ENCODE data around the gene ZNF512. TPM values are rescaled to one million over a fixed set of nuclear protein-coding genes. Genes with fewer than 3 reads are reported as not detected.
A peak's percentile ranks its signal among the peaks of the same experiment; 100 is the strongest.

The ZNF512 gene
- total and polyA plus RNA-seq, 2 donors (not counting 1 experiment from before 2014, with no cell fraction given): 33.3 to 72.3 TPM

DNA sequence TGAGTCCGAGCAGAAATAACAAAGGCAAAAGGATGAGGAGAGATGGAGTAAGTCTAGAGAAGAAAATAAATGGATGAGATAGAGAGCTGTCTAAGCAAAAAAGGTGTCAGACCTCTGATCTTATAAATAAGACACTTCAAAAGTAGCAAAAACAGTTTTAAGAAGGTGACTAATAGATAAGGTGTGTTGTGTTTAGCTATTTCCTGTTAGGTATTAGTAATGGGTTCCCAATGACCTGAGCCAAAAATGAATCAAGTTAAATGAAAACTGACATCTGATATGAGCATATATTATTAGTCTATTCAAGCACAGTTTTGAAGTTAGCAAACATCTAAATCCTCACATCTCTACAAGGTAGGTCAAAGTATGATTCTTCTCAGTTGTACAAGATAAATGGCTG, 69.9 kb downstream of the ZNF512 start:
- Mint-ChIP-seq H3K4me1 (peaks cover 7% of the 10 kb centered on the region), H3K27me3 (no peaks in the 10 kb centered on the region), H3K27ac (no peak overlapping the region), H3K9me3 (ENCODE audit: insufficient read depth) (no peaks in the 10 kb centered on the region), H3K4me3 (no peak overlapping the region)
- intact Hi-C loops (cut with micrococcal nuclease): no loop called here
- Histone ChIP-seq H3K27ac (ENCODE audit: low read length in 2 of 2) (no peak overlapping the region), H4K20me1 (ENCODE audit: control insufficient read depth, insufficient read depth, low read length, poor library complexity, severe bottlenecking) (no peaks in the 10 kb centered on the region), H3K4me1 (ENCODE audit: control insufficient read depth in 2 of 2, insufficient read depth in 2 of 2, low read length in 2 of 2) (peaks cover 0 to 5% of the 10 kb centered on the region in 2 donors), H3K36me3 (replicated peaks in 1 of 2; ENCODE audit: control extremely low read depth in 1 of 2, control insufficient read depth in 1 of 2, extremely low read depth in 1 of 2, insufficient read depth in 2 of 2, low read length in 1 of 2) (peaks cover 5 to 70% of the 10 kb centered on the region in 2 experiments), H3K9ac (ENCODE audit: low read length) (no peak overlapping the region), H3K9me3 (ENCODE audit: control extremely low read depth in 1 of 3, control insufficient read depth in 2 of 3, insufficient read depth in 1 of 3, low read length in 2 of 3) (no peaks in the 10 kb centered on the region), H3K27me3 (replicated peaks in 1 of 4; ENCODE audit: control extremely low read depth in 1 of 4, control insufficient read depth in 3 of 4, insufficient read depth in 4 of 4, low read length in 3 of 4) (no peaks in the 10 kb centered on the region), H2AFZ (ENCODE audit: insufficient read depth, low read depth, low read length, poor library complexity, severe bottlenecking) (no peak overlapping the region), H3K4me3 (ENCODE audit: control extremely low read depth in 1 of 5, extremely low read depth in 1 of 5, insufficient read depth in 1 of 5, low read depth in 2 of 5, low read length in 4 of 5) (no peak overlapping the region), H3K79me2 (ENCODE audit: control insufficient read depth, insufficient read depth, low read length) (no peaks in the 10 kb centered on the region), H3K4me2 (replicated peaks; ENCODE audit: low read depth, low read length, poor library complexity, severe bottlenecking) (no peak overlapping the region)
- TF ChIP-seq, protein P1, sequence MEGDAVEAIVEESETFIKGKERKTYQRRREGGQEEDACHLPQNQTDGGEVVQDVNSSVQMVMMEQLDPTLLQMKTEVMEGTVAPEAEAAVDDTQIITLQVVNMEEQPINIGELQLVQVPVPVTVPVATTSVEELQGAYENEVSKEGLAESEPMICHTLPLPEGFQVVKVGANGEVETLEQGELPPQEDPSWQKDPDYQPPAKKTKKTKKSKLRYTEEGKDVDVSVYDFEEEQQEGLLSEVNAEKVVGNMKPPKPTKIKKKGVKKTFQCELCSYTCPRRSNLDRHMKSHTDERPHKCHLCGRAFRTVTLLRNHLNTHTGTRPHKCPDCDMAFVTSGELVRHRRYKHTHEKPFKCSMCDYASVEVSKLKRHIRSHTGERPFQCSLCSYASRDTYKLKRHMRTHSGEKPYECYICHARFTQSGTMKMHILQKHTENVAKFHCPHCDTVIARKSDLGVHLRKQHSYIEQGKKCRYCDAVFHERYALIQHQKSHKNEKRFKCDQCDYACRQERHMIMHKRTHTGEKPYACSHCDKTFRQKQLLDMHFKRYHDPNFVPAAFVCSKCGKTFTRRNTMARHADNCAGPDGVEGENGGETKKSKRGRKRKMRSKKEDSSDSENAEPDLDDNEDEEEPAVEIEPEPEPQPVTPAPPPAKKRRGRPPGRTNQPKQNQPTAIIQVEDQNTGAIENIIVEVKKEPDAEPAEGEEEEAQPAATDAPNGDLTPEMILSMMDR (IDR thresholded peaks at IDR 0.05): no peak
- no peak for TF ChIP-seq EZH2 (IDR thresholded peaks at IDR 0.05; ENCODE audit: borderline replicate concordance, insufficient read depth, low read depth, low read length, poor library complexity, severe bottlenecking)
- DNase-seq (no peak), ATAC-seq (ENCODE audit: low read depth) (no peak)
- no CpG with 5 or more reads among the region's 1 CpG for WGBS (ENCODE audit: insufficient coverage)
- ChIA-PET CTCF (interaction anchor here (0.8 to 1.7 kb wide), 2 partner anchors 29 to 31 kb away, joined by 3 to 6 read pairs; no protein-coding TSS in a partner anchor), POLR2A (no interaction called here)

DNA sequence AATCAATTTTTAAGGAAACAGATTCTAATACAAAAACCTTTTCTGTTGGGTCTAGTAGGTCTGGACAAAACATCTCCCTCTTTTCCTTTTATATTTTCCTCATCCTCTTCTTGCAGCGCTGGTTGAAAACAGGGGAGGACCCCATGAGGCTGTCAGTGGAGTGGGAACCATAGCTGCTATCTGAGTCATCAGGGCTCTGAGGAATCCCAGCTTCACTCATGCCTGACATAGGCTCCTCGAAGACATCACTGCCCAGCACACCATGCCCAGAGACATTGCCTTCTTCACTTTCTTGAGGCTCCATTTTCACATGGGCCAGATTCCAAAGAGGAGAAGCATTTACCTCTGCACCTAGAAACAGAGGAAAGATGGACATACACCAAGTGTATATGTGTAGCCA, 70.6 kb downstream of the ZNF512 start:
- ChIA-PET POLR2A (no interaction called here), CTCF (interaction anchor here (1.7 kb wide), 1 partner anchor 30 kb away, joined by 6 read pairs; no protein-coding TSS in a partner anchor)
- H3K27ac ChIP-seq (ENCODE audit: low read length in 2 of 2): peak overlapping the region in 1 of 2 donors; percentile 42
- Mint-ChIP-seq H3K4me3 (no peak overlapping the region), H3K27me3 (no peaks in the 10 kb centered on the region), H3K27ac (peak overlapping the region; percentile 37), H3K9me3 (ENCODE audit: insufficient read depth) (no peaks in the 10 kb centered on the region), H3K4me1 (peaks cover 7% of the 10 kb centered on the region)
- no peak overlapping the region for H3K4me2 ChIP-seq (replicated peaks; ENCODE audit: low read depth, low read length, poor library complexity, severe bottlenecking)
- DNase-seq (no peak), ATAC-seq (ENCODE audit: low read depth) (no peak)
- no peak overlapping the region for H2AFZ ChIP-seq (ENCODE audit: insufficient read depth, low read depth, low read length, poor library complexity, severe bottlenecking)
- H3K27me3 ChIP-seq (replicated peaks in 1 of 4; ENCODE audit: control extremely low read depth in 1 of 4, control insufficient read depth in 3 of 4, insufficient read depth in 4 of 4, low read length in 3 of 4): no peaks in the 10 kb centered on the region
- peaks cover 3 to 68% of the 10 kb centered on the region in 2 experiments for H3K36me3 ChIP-seq (replicated peaks in 1 of 2; ENCODE audit: control extremely low read depth in 1 of 2, control insufficient read depth in 1 of 2, extremely low read depth in 1 of 2, insufficient read depth in 2 of 2, low read length in 1 of 2)
- H3K9me3 ChIP-seq (ENCODE audit: control extremely low read depth in 1 of 3, control insufficient read depth in 2 of 3, insufficient read depth in 1 of 3, low read length in 2 of 3): no peaks in the 10 kb centered on the region
- H3K4me1 ChIP-seq (ENCODE audit: control insufficient read depth in 2 of 2, insufficient read depth in 2 of 2, low read length in 2 of 2): peaks cover 0 to 5% of the 10 kb centered on the region in 2 donors
- no peaks in the 10 kb centered on the region for H4K20me1 ChIP-seq (ENCODE audit: control insufficient read depth, insufficient read depth, low read length, poor library complexity, severe bottlenecking)
- no peak for TF ChIP-seq EZH2 (IDR thresholded peaks at IDR 0.05; ENCODE audit: borderline replicate concordance, insufficient read depth, low read depth, low read length, poor library complexity, severe bottlenecking)
- TF ChIP-seq, protein P1 (IDR thresholded peaks at IDR 0.05): no peak
- no peak overlapping the region for H3K4me3 ChIP-seq (ENCODE audit: control extremely low read depth in 1 of 5, extremely low read depth in 1 of 5, insufficient read depth in 1 of 5, low read depth in 2 of 5, low read length in 4 of 5)
- intact Hi-C loops (cut with micrococcal nuclease): no loop called here
- no peak overlapping the region for H3K9ac ChIP-seq (ENCODE audit: low read length)
- WGBS (ENCODE audit: insufficient coverage): 88% methylated on average over 1 of the region's 2 CpGs
- no peaks in the 10 kb centered on the region for H3K79me2 ChIP-seq (ENCODE audit: control insufficient read depth, insufficient read depth, low read length)

Measured in B cell (primary cell).